SW480 (cell line): ENCODE results near the gene HCRT.
A peak's percentile ranks its signal among the peaks of the same experiment; 100 is the strongest.
"Not testable (repeated sequence)": the region's sequence is repeated elsewhere in the genome, so short reads cannot be mapped to it uniquely, and the experiment has no call there.

Experiments used
- DNase-seq: peaks from one replicate; pipeline ENCODE4 v3.0.0-alpha.2; 2016; ENCODE audit warnings: low spot score

Gene HCRT, protein sequence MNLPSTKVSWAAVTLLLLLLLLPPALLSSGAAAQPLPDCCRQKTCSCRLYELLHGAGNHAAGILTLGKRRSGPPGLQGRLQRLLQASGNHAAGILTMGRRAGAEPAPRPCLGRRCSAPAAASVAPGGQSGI

DNA sequence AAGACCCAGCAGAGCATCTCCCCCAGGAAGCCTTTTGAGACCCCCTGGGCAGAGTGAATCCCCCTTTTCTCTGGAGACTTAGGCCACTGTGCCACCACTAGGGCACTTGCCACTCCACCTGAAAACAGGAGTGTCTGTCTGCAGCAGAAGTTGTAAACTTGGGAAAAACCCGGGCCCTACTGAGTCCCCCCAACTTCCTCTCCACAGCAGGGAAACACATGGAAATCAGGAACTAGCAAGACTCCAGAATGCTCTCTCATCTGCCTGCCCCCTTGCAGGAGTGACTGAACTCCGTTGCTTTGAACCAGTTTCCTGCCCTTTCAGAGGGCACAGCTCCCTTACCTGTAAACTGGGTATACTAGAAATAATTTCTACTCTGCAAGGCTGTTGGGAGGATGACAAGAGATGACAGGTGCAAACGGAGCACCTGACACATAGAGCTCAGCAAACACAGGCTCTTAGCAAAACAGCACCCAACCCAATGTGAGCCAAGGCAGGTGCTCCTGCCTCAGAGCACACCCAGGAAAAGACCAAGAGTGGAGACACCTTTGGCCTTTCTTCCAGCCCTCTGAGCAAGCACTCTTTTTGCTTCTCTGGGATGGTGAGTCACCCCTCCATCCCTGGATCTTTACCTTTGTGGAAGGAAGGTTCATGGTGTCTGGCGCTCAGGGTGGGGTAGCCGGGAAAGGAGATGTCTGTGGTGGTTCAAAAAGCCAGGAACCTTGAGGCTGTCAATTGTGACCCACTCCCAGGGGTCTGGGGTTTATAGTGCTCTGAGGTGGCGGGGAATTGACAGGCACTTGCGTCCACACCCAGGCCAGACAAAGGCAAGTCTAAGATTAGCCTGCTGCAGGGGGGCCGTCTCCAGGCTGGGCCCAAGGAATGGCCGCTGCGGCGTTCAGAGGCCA lies at the start of gene HCRT:
Gene HCRT (minus strand): TSS at position 740 of the 908 bp plus-strand sequence. CDS start 87 bp downstream, at position 653.
- DNase-seq = no peak

DNA sequence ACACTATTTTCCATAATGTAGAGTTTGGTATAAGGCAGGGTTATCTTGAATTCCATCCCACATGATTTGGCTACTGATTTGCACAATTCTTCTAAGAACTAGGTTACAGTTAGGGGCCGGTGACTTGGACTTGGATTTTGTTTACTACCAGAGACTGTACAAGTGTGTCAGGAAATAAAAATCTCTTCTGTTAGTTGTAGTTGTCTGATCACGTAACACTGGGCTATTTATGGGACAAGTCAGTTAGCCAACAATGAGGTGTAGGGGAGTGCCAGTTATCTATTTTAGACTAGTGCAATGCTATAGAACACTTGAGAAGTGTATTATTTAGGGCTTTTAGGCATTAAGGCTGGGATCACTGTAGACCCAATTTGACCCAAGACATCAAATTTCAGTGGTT lies 48.7 kb upstream of the HCRT start:
- no peak for DNase-seq

DNA sequence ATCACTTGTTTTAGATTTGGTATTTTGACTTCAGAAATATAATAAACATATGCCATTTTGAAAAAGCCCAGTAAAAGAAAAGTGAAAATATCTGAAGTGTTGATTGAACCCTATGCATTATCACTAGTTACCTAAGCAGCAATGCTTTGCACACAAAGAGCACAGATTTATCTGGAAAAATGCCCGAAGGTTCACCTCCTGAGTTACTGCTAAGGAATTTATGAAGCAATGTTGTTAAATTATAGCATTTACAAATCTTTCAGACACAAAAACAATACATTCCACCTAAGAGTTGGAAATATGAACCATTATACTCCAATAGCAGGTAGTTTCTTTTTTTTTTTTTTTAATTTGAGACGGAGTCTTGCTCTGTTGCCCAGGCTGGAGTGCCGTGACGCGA lies 47.9 kb upstream of the HCRT start:
- no peak for DNase-seq

DNA sequence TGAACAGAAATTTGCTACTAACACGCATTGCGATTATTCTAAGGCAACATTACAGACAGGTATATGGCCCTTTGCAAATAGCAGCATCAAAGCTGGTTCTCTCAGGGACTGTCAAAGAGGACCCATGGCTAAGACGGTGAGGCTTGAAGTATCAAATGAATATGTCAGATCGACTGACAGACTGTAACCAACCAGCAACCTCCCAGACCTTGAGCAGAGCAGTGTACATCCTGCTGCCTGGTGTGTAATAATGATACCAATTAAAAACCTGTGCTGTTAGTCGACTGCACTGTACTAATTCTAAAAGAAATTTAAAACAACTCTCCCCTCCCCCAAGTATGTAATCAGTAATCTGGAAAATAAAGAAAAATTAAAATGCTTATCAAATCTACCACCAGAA lies 45.0 kb upstream of the HCRT start:
- no peak for DNase-seq

DNA sequence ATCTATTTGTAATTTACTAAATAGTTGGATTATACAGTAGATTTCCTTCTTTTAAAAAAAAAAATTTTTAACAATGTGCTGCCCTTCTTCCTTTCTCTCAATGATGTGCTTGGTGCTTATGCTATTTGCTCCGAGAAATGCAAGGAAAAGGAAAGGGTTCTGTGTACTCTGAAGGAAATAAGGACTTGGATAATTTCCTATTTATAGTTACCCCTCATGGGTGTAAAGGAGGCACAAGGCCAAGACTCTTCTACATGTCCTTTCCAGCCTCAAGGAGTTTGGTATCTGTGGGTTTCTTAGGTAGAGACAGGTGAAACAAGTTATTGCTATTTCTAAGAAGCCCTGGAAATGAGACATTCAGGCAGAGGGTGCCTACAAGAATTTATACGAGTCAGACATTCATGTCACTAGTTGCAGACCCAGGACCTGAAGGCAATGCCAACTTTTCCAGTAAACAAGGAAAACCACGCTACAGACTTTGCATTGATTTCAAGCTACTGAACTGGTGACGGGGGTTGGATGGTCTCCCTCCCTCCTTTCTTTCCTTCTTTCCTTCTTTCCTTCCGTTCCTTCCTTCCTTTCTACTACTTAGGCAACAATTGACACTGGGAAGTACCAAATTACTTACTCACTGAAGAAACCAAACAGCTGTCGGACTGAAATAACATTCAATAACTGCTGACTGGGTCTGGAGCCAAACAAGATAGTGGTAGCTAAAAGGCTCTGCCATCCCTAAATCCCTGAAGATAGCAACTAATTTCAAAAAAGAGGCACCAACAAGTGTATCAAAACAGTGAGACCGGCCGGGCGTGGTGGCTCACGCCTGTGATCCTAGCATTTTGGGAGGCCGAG lies 42.8 kb upstream of the HCRT start:
- DNase-seq = no peak

DNA sequence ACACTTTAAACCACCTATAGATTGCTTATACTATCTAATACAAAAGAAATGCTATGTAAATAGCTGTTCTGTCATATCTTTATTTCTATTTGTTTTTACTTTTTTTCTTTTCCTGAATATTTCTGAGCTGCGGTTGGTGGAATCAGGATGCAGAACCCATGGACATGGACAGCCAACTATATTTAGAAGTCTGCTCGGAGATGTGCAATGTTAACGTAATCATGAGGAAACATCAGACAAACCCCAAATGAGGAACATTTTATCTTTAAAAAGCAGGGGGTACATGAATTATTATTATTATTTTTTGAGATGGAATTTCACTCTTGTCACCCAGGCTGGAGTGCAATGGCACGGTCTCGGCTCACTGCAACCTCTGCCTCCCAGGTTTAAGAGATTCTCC lies 40.4 kb upstream of the HCRT start:
- no peak for DNase-seq

DNA sequence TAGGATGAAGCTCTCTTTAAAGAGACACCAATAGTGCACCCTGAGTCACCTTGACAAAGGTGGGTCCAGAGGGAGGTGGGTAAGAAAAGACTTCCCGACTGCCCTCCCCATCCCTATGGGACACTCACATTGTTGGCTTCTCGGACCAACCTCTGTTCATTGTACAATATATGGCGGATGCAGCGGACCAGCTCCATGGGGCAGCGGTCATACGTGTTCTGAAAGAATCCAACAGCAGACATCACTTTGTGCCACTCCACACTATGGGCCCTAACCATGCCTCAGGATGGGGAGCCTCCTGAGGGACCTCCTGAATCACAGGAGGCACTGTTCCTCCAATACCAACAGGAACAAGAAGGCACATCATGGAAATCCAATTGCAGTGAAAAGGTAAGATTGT lies 39.4 kb upstream of the HCRT start:
- DNase-seq = no peak

DNA sequence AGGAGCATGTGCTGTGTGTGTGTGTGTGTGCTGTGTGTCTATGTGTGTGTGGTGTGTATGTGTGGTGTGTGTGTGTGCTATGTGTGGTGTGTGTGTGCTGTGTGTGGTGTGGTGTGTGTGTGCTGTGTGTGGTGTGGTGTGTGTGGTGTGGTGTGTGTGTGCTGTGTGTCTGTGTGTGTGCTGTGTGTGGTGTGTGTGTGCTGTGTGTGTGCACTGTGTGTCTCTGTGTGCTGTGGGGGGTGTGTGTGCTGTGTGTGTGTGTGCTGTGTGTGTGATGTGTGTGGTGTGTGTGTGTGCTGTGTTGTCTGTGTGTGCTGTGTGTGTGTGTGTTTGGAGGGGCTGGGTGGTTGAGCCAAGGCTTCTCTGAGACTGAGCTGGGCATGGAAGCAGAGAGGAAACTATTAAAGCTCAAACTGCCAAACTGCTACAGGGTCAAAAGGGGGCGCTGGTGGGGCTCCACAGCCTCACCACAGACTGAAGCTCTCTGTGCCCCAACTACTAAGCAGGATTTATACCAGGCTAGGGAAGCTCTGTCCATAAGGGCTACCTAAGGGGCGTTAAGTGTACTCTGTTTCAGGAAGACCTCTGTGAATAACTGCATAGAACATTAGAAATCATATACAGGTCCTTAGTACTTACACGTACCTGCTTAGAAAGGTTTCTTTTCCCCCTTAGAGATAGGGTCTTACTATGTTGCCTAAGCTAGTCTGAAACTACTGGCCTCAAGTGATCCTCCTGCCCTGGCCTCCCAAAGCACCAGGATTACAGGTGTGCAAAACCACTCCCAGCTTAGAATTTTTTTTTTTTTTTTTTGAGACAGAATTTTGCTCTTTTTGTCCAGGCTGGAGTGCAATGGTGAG lies 36.9 kb upstream of the HCRT start:
- peak; percentile 43 for DNase-seq

DNA sequence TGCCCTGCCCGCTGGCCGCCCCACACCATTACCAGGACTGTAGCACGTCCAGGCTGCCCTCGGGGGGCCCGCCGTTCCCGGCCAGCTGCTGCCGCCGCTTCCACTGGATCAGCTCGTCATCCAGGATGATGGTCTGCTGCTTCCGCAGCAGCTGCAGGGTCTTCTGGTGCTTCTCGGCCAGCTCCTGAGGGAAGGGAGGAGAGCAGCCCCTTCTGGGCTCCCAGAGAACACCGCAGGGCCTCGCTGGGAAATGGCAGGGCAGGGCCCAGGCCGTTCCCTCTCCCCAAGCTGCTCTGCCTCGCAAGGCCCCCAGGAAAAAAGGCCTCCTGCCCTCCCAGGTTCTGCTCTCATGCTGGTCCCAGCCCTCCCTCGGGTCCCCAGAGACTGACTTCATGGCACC lies 34.0 kb upstream of the HCRT start:
- not testable (repeated sequence) for DNase-seq

DNA sequence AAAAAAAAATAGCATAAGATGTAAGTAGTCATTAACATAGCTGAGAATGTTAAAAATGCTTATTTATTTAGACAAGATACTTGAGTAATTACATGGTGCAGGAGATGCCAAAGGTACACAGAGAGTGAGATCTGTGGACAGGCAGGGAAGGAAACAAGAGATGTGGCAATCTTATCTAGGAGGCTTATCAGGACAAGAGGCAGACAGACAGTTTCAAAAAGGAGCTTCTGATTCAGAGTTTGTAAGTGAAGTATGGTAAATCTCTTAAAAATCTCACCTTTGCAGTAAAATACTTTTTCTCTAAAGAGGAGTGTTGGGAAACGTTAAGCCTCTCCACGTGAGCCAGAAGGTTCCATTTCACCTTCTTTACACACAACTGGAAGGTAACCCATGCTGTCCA lies 28.9 kb upstream of the HCRT start:
- no peak for DNase-seq

DNA sequence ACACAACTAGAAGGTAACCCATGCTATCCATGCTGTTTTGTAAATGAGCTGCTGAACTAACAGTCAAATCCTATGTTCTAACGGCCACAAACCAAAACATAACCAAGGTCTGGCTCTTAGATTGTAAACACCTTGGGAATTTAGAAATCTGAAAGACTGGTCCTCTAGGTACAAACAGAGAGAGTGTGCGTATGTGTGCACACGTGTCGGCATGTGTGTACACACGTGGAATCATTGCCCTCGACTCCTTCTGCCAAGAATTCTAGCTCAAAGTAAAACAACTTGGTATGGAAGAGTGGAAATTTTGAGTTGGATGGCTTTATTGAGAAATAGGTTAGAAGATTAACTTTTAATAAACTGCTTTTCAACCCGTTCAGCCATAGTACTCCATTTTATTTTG lies 27.1 kb upstream of the HCRT start:
- no peak for DNase-seq

DNA sequence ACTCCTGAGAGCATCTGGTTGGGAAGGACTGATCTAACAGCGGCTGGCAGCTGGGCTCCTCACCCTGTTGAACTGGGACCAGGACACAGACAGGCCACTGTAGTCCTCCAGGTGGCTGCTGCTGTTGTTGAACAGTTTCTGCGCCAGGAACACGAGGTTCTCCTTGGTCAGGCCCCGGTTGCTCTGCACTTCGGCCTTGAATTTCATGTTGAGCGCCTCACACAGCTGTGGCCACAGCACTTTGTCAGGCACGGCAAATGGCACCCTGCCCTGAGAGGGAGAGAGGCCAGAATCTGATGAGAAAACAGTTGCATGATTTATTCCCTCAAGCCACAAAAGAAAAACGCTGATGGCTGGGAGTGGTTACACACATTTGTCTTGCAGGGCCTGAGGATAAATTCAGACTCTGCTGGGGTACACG lies 26.7 kb upstream of the HCRT start:
- not testable (repeated sequence) for DNase-seq

DNA sequence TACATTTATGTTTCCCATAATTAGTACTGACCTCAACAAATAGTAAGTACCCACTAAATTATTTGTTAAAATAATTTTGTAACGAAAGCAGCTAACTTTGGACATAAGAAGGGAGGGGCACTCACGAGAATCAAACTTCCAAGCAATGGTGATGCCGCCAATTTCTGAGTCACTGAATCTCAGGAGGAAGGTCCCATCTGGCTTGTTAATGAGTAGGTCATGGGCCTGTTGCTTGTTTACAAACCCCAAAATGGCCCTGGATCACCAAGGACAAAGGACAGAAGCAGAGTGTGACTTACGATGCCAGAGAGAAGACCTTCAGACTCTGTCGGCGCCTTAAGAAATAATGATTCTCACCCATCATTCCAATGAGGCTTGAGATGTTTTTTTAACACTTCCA lies 24.8 kb upstream of the HCRT start:
- no peak for DNase-seq

DNA sequence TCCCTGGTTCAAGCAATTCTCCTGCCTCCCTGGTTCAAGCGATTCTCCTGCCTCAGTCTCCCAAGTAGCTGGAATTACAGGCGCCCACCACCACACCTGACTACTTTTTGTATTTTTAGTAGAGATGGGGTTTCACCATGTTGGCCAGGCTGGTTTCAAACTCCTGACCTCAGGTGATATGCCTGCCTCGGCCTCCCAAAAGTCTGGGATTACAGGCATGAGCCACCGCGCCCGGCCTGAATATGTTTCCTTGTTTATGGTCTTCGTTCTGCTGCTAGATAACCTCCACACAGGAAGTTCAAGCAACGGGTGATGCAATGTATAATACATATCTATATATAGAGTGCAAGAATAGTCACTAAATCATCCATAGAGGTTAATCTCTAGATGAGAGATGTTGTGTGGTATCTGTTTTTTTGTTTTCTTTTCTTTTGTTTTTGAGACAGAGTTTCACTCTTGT lies 20.9 kb upstream of the HCRT start:
- DNase-seq = not testable (repeated sequence)

DNA sequence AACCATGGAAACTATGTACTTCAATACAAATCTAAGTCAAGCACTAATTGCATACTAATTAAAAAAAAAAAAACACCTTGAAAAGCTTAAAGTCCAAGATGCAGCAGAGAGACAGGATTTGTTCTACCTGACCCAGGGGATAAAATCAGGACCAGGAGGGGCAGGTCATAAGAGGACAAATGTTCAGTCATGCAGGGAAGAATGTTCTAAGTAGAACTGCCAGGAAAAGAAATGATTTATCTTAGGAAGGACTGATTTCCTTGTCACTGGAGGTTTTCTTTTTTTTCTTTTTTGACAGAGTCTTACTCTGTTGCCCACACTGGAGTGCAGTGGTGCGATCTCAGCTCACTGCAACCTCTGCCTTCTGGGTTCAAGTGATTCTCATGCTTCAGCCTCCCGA lies 18.1 kb upstream of the HCRT start:
- DNase-seq = no peak

DNA sequence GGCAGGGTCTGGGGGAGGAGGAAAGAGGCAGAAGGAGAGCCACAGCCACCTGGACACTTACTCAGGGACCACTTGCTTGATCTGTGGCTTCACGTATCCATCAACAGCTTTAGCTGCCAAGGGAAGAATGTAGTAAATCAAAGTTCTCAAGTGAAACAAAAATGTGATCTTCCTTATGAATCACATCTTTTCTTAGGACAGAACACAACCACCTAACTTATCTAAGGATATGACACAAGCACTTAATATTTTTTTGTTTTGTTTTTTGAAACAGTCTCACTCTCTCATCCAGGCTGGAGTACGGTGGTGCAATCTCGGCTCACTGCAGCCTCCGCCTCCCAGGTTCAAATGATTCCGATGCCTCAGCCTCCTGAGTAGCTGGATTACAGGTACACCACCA lies 17.4 kb upstream of the HCRT start:
- DNase-seq = no peak

DNA sequence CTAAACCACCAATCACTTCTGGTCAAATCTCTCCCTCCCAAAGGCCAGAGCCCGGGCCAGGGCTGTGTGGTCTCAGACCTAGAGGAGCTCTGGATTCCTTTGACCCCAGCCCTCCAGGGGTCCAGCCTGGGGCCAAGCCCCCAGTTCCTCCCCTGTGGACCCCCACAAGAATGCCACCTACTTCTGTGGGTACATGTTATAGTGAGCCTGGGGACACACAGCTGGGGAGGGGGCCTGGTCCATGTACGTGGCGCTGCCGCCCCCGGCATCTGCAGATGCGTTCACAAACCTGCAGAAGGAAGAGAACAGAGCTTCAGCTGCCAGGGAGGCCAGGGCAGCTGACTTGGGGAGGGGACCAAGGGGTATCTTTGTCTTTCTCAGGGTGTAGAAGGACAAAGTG lies 16.9 kb upstream of the HCRT start:
- no peak for DNase-seq

DNA sequence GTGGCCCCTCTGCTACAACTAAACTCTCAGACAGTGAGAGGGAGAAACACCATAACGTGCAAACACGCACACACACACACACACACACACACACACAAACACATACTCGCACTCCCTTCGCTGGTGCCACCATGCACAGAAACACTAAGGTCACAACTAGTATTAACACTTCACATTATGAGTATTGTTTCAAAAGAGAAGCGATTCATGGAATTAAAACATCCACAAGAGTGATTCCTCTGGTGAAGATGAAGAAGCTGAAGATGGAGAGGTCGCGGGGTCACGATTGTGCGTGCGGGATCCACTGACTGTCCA lies 16.2 kb upstream of the HCRT start:
- no peak for DNase-seq

DNA sequence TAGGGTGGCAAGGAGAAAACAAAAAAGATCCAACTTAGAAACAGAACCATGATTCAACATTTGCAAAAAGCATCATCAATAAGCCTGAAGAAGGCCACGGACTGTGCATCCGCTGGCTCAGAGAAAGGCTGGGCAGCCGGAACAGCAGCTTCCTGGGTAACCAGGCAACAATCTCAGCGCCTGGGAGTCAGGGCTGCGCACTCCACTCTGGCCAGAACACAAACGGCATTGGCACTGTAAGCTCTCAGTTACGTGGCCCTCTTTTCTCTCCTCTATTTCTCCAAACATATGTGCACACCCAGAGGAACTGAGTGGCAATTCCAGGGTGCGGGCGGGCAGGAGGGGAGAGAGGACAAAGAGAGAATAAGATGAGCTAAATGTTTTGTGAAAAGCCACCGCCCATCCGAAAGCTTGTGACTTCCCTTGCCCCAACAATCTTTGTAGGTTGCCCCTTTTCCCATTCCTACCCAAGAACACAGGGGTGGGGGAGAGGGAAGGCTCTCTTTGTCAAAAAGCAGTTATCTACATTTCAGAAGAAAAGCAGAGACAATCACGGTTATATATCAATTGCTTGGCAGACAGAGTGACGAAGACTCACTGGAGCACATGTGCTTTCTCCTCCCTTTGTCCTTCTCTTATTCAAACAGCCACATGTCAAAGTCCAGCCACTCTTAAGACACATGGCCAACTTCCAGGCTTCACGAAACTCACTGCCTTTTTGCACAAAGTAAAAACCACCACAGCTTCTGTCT lies 15.6 kb upstream of the HCRT start:
- no peak for DNase-seq

DNA sequence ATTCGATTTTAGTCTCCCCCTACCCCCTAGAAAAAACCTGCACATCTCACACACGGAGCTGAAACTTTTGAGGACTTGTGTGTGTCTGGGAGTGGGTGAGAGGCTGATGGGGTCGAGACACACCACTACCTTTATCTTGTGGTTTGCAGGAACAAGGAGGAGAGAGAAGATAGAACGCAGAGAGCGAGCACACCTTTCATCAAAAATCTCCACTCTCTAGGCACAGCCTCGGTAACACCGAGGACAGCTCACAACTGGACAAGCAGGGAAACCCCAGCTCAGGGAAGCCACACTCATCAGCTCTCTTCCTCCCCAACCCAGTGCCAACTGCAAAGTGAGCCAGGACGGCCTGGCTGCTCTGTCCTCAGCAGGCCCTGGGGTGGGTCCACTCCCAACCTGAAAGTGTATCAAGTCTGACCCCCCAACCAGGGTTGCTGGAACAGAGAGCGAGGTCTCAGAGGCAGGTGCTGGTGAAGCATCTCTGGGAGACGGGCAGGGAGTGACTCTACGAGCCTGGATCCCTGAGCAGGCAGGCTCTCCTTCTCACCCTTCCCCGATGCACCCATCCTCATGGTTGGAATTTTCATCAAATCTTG lies 14.3 kb upstream of the HCRT start:
- no peak for DNase-seq

DNA sequence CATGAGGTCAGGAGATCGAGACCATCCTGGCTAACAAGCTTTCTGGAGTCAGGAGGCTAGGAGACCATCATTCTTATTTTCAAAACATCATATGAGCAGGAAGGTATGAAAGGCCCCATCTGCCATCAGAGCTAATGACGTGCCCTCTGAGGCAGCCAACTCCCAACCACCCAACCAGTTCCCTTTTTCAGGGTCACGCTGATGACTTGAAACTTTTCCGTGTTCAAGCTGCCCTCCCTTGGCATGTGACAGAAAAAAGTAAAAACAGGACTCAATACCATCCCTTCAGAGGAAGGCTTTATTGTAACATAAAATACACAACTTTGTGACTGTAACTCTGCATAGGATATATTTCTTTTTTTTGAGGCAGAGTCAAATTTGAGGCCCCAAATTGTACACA lies 13.6 kb upstream of the HCRT start:
- no peak for DNase-seq
